ENCODE measurements around the gene LSM12.
"Not testable (repeated sequence)": the region's sequence is repeated elsewhere in the genome, so short reads cannot be mapped to it uniquely, and the experiment has no call there.

Gene LSM12

DNA sequence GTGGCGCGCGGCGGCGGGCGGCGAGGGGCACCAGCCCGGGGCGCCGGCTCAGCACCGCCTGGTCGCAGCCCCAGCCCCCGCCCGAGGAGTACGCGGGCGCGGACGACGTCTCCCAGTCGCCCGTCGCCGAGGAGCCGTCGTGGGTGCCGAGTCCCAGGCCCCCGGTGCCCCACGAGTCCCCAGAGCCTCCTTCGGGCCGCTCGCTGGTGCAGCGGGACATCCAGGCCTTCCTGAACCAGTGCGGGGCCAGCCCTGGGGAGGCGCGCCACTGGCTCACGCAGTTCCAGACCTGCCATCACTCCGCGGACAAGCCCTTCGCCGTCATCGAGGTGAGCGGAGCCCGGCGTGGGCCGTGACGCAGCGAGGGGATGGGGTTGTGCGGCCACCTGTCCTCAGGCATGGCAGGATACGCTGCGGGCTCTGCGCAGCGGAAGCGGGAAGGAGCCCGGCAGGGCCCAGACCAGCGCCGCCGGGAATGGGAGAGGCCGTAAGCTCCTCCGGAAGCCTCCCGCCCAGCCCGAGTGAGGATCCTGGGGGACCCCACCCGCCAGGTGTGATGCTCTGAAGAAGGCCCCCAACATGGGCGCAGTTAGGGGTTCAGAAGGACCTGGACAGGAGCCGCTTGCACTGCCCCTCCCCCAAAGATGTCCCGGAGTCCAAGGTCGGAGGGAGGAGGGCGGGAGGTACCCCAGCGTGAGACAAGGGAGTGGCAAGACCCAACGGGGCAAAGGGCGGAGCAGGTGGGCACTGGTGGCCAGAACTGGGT is 61.5 kb downstream of the LSM12 start:
- no peak for DNase-seq

- no peak for DNase-seq
Measured at GRCh38 chr17:44004077-44004760, 62.3 kb downstream of the LSM12 start, which contains the start of gene NAGS. NAGS (plus strand) TSS chr17:44004622; CDS start chr17:44004664, 42 bp downstream.

GRCh38 chr17:44002141-44002848 is 64.2 kb downstream of the LSM12 start:
- DNase-seq, result no peak

DNA sequence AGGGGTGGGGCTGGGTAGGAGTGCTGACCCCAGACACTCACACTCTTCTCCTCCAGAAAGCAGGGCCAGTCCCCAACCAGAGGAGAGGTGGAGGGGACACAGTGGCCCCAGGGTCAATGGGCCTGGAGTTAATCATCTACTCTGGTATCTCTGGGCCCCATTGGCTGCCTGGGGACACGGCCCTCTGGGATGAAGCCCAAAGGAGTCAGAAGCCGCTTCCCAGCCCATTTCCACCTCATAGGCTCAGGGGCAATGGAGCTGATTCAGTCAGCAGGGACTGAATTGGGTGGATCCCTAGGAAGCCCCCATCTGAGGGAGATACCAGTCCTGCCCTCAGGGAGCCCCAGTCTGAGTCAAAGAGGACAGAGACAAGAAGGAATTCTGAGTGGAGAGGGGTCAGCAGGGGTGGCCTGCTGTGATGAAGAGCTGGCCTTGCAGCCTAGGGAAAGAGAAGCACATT is 65.0 kb downstream of the LSM12 start:
- DNase-seq, result no peak

- DNase-seq, result no peak
Measured at GRCh38 chr17:44000871-44001460, 65.5 kb downstream of the LSM12 start.

GRCh38 chr17:44000141-44000860 is 66.2 kb downstream of the LSM12 start:
- no peak for DNase-seq

- no peak for DNase-seq
Measured at GRCh38 chr17:43999024-43999423, 67.4 kb downstream of the LSM12 start.

GRCh38 chr17:43998552-43998951 is 67.9 kb downstream of the LSM12 start:
- no peak for DNase-seq

GRCh38 chr17:43997180-43997579 is 69.3 kb downstream of the LSM12 start:
- not testable (repeated sequence) for DNase-seq

DNA sequence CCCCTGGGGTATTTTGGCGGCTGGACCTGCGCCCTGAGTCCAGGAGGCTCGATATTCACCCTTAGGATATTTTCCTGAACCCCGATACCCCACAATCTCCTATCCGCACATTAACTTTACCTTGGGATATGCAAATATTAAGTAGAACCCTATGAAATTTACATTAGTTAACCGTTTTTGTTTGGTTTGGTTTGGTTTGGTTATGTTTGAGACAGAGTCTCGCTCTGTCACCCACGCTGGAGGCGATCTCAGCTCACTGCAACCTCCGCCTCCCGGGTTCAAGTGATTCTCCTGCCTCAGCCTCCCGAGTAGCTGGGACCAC is 71.4 kb downstream of the LSM12 start:
- no peak for DNase-seq

GRCh38 chr17:43994272-43995149 is 72.0 kb downstream of the LSM12 start:
- peak; percentile 58 for DNase-seq

GRCh38 chr17:43992641-43993040 is 73.8 kb downstream of the LSM12 start:
- no peak for DNase-seq

DNA sequence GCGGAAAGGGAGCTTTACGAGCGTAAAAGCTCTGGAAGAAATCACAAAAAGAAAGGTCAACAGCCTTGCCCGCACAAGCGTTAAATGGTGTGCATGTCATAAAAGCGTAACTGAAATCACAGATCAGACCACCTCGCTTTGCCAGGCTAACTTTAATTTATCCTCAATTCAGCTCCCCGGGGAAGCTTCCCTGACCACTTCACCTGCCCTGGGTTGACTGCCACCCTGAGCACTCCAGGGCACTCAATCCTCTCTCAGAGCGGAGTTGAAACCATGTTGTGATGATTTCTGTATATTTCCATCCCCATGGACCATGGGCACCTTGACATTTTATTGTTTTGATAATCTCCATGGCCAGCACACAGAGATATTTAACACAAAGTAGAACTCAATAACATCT is 78.2 kb downstream of the LSM12 start:
- no peak for DNase-seq

- DNase-seq, result no peak
Measured at GRCh38 chr17:43987131-43988021, 79.1 kb downstream of the LSM12 start.

- DNase-seq, result no peak
Measured at GRCh38 chr17:43986225-43986981, 80.1 kb downstream of the LSM12 start.

DNA sequence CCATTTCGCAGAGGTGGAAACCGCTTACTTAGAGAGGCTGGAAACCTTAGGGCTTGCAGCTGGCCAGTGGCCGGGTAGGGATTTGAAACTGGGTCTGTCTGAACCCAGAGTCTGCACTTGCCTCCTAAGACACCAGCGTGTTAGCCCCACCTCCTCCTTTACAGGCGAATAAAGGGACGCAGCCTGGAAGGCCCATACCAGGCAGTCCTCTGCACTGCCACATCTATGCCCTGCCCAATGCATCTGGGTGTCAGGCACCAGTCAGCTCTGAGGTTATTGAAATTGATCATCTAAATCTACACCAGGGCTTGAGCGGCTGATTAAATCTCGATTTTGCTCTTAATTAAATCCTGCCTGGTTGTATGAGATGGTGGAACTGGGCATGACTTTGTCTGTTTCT is 82.0 kb downstream of the LSM12 start:
- no peak for DNase-seq

All from NCI-H2107 (cell line).